IMR-90 (cell line): Measurements from ENCODE around the gene ACTC1. TPM values are rescaled to one million over a fixed set of nuclear protein-coding genes. Genes with fewer than 3 reads are reported as not detected.

ENCODE experiments used
- ATAC-seq: fragments of 200-7000 bp; cut with Tn5 transposase; 2 replicates; pipeline ENCODE4 v1.9.1; 2020; ENCODE audit warnings: low read depth, mild to moderate bottlenecking, moderate library complexity
- BruUV-seq: library from RNA; stranded (reverse); fragments of 400-500 nt; replicated peaks from 2 replicates; lab custom pipeline; 2021; lab: Mats Ljungman, UMichigan
- CTCF ChIA-PET: fragments of 300-600 bp; formaldehyde crosslinking; extraction: SDS; loops from one replicate; lab custom pipeline; 2021; ENCODE audit warnings: antibody characterized with exemption; lab: Yijun Ruan, JAX
- POLR2A ChIA-PET: fragments of 300-600 bp; sonication (Branson Sonifier 250); formaldehyde crosslinking; loops from one replicate; lab custom pipeline; 2022; ENCODE audit warnings: antibody characterized with exemption; ENCODE audit not compliant: unreplicated experiment; lab: Charles Lee
- DNase-seq: peaks from one replicate; pipeline ENCODE4 v3.0.0; 2013
- H2AFZ ChIP-seq: replicated peaks from 2 replicates; pipeline ENCODE3; 2013; ENCODE audit warnings: low read length, mild to moderate bottlenecking; ENCODE audit not compliant: poor library complexity
- H2AK5ac ChIP-seq: 2 replicates; pipeline ENCODE4 v1.6.1; 2013; ENCODE audit warnings: low read depth, low read length, inconsistent platforms
- H2AK9ac ChIP-seq: replicated peaks from 2 replicates; pipeline ENCODE3; 2013; ENCODE audit warnings: mild to moderate bottlenecking, low read depth, low read length, moderate library complexity; ENCODE audit not compliant: poor library complexity
- H2BK120ac ChIP-seq: 2 replicates; pipeline ENCODE4 v1.6.1; 2013; ENCODE audit warnings: low read depth, low read length, inconsistent platforms
- H2BK15ac ChIP-seq: 3 replicates; pipeline ENCODE4 v1.6.1; 2013; ENCODE audit warnings: low read depth, low read length, inconsistent platforms
- H2BK20ac ChIP-seq: 2 replicates; pipeline ENCODE4 v1.6.1; 2013; ENCODE audit warnings: low read depth, mild to moderate bottlenecking, inconsistent platforms, low read length, moderate library complexity
- H2BK5ac ChIP-seq: 2 replicates; pipeline ENCODE4 v1.6.1; 2013; ENCODE audit warnings: mild to moderate bottlenecking, low read depth, low read length, inconsistent platforms; ENCODE audit not compliant: poor library complexity, severe bottlenecking
- H3K14ac ChIP-seq: replicated peaks from 2 replicates; pipeline ENCODE4 v1.6.1; 2013; ENCODE audit warnings: low read depth, low read length, inconsistent platforms
- H3K18ac ChIP-seq: 2 replicates; pipeline ENCODE4 v1.6.1; 2013; ENCODE audit warnings: low read depth, low read length, control low read depth
- H3K23ac ChIP-seq: 2 replicates; pipeline ENCODE4 v1.6.1; 2013; ENCODE audit warnings: low read depth, low read length, inconsistent platforms
- H3K27ac ChIP-seq: 2 replicates; pipeline ENCODE4 v1.5.1; 2013; ENCODE audit warnings: mild to moderate bottlenecking, control low read depth, low read length; ENCODE audit not compliant: insufficient read depth
- H3K27me3 ChIP-seq: 2 replicates; pipeline ENCODE4 v1.6.1; 2013; ENCODE audit warnings: low read length; ENCODE audit not compliant: control insufficient read depth, insufficient read depth
- H3K36me3 ChIP-seq: 2 replicates; pipeline ENCODE4 v1.6.1; 2013; ENCODE audit warnings: low read length, mixed read lengths; ENCODE audit not compliant: control insufficient read depth, insufficient read depth
- H3K4ac ChIP-seq: 2 replicates; pipeline ENCODE4 v1.6.1; 2013; ENCODE audit warnings: low read depth, low read length, inconsistent platforms
- H3K4me1 ChIP-seq: 2 replicates; pipeline ENCODE4 v1.6.1; 2013; ENCODE audit warnings: low read length, mixed read lengths; ENCODE audit not compliant: control insufficient read depth, insufficient read depth
- H3K4me2 ChIP-seq: 2 replicates; pipeline ENCODE4 v1.6.1; 2013; ENCODE audit warnings: low read depth, mild to moderate bottlenecking, control low read depth, low read length, moderate library complexity
- H3K4me3 ChIP-seq: 2 replicates; pipeline ENCODE4 v1.5.1; 2013; ENCODE audit warnings: low read depth, mild to moderate bottlenecking, control low read depth, low read length, moderate library complexity; ENCODE audit not compliant: insufficient read depth
- H3K56ac ChIP-seq: 2 replicates; pipeline ENCODE4 v1.6.1; 2013; ENCODE audit warnings: low read length, inconsistent platforms; ENCODE audit not compliant: insufficient read depth; ENCODE audit errors: extremely low read depth
- H3K79me1 ChIP-seq, 2 experiments: 2 replicates each; pipeline ENCODE4 v1.6.1; 2013; ENCODE audit warnings: low read length in 2 of 2, inconsistent platforms in 1 of 2, low read depth in 1 of 2
- H3K9ac ChIP-seq: 2 replicates; pipeline ENCODE4 v1.6.1; 2013; ENCODE audit warnings: low read depth, low read length, control low read depth
- H3K9me1 ChIP-seq: 2 replicates; pipeline ENCODE4 v1.6.1; 2013; ENCODE audit warnings: low read length, inconsistent platforms; ENCODE audit not compliant: insufficient read depth
- H3K9me3 ChIP-seq: 2 replicates; pipeline ENCODE4 v1.6.1; 2013; ENCODE audit warnings: low read length; ENCODE audit not compliant: control insufficient read depth, insufficient read depth
- H4K20me1 ChIP-seq: 2 replicates; pipeline ENCODE4 v1.6.1; 2013; ENCODE audit warnings: low read length, inconsistent platforms; ENCODE audit not compliant: insufficient read depth
- H4K5ac ChIP-seq: 2 replicates; pipeline ENCODE4 v1.6.1; 2013; ENCODE audit warnings: mild to moderate bottlenecking, low read depth, low read length, control low read depth
- H4K8ac ChIP-seq, 2 experiments: 2 replicates each; pipeline ENCODE4 v1.6.1; 2013; ENCODE audit warnings: low read depth in 2 of 2, low read length in 2 of 2, control low read depth in 1 of 2, inconsistent platforms in 1 of 2
- H4K91ac ChIP-seq: 2 replicates; pipeline ENCODE4 v1.6.1; 2013; ENCODE audit warnings: low read depth, low read length, inconsistent platforms; ENCODE audit not compliant: insufficient read depth
- CEBPB ChIP-seq: IDR thresholded peaks from 2 replicates; pipeline ENCODE4 v1.6.1; 2012; ENCODE audit warnings: low read depth, low read length, improper control_type of control experiment
- CHD1 ChIP-seq: IDR thresholded peaks from 2 replicates; pipeline ENCODE4 v1.6.1; 2012; ENCODE audit warnings: low read depth, low read length, improper control_type of control experiment
- ELK1 ChIP-seq: fragments of 150-350 bp; IDR thresholded peaks from 2 replicates; pipeline ENCODE4 v1.6.1; 2016; ENCODE audit warnings: low read depth, mild to moderate bottlenecking, low read length, moderate library complexity, borderline replicate concordance
- FOS ChIP-seq: fragments of 150-350 bp; IDR thresholded peaks from 2 replicates; pipeline ENCODE4 v1.6.1; 2016; ENCODE audit warnings: low read depth, low read length
- MAFK ChIP-seq: IDR thresholded peaks from 2 replicates; pipeline ENCODE4 v1.6.1; 2012; ENCODE audit warnings: low read depth, low read length, improper control_type of control experiment
- MAZ ChIP-seq: IDR thresholded peaks from 2 replicates; pipeline ENCODE4 v1.6.1; 2012; ENCODE audit warnings: low read depth, mild to moderate bottlenecking, low read length, improper control_type of control experiment, moderate library complexity, borderline replicate concordance
- NFE2L2 ChIP-seq: fragments of 150-350 bp; IDR thresholded peaks from 2 replicates; pipeline ENCODE4 v1.6.1; 2016; ENCODE audit warnings: low read depth, mild to moderate bottlenecking, low read length
- RAD21 ChIP-seq: IDR thresholded peaks from 2 replicates; pipeline ENCODE4 v1.6.1; 2012; ENCODE audit warnings: low read length, improper control_type of control experiment
- RCOR1 ChIP-seq: IDR thresholded peaks from 2 replicates; pipeline ENCODE4 v1.6.1; 2012; ENCODE audit warnings: mild to moderate bottlenecking, low read length, improper control_type of control experiment; ENCODE audit not compliant: insufficient replicate concordance
- RFX5 ChIP-seq: IDR thresholded peaks from 2 replicates; pipeline ENCODE4 v1.8.0; 2012; ENCODE audit warnings: low read depth, mild to moderate bottlenecking, low read length, moderate library complexity
- SMC3 ChIP-seq: fragments of 150-350 bp; IDR thresholded peaks from 2 replicates; pipeline ENCODE4 v1.6.1; 2016; ENCODE audit warnings: low read depth, mild to moderate bottlenecking, antibody characterized with exemption, low read length, moderate library complexity
- USF2 ChIP-seq: fragments of 150-350 bp; IDR thresholded peaks from 2 replicates; pipeline ENCODE4 v1.6.1; 2017; ENCODE audit warnings: mild to moderate bottlenecking, antibody characterized with exemption, low read length, low read depth
- WGBS, 2 experiments: methylation state at CpG; one replicate each; pipeline versions ENCODE4 v1.1.5 to v1.1.7; 2013; ENCODE audit warnings: missing lambda C conversion rate in 2 of 2; ENCODE audit not compliant: insufficient read length in 1 of 2; ENCODE audit errors: extremely low coverage in 2 of 2; 5-methylcytosine and 5-hydroxymethylcytosine counted together
- dilution Hi-C: fragments of 300-500 bp; cut with HindIII; formaldehyde crosslinking; loops from one replicate; pipeline ENCODE4 v1.14.3; 2018; ENCODE audit warnings: low sequenced_read_pairs; ENCODE audit not compliant: unreplicated experiment
- in situ Hi-C: fragments of 300-500 bp; cut with MboI; formaldehyde crosslinking; loops from 3 replicates; pipeline ENCODE4 v1.14.3; 2019; ENCODE audit warnings: low sequenced_read_pairs, inconsistent platforms, mixed read lengths
- intact Hi-C: fragments of 100-400 bp; cut with micrococcal nuclease; formaldehyde crosslinking; loops from 2 replicates; pipeline ENCODE4 v1.10.0; 2022
- polyA plus RNA-seq, 3 experiments: library from polyadenylated mRNA; depleted of rRNA; stranded (reverse); fragments of >200 nt; gene quantifications; 2 replicates each; pipeline ENCODE4 v1.2.3, GENCODE V29; 2012; ENCODE audit warnings: low replicate concordance in 1 of 3
- total RNA-seq: library from RNA; depleted of rRNA; stranded (reverse); fragments of >200 nt; gene quantifications from 2 replicates; pipeline ENCODE4 v1.2.3, GENCODE V29; 2012

Gene ACTC1
- total and polyA plus RNA-seq, 2 of the 4 experiments (the other 2 are of a cell fraction) = 1.1 to 2.8 TPM

GRCh38 chr15:34789326-34789725 lies 6.0 kb downstream of the ACTC1 start:
- POLR2A ChIA-PET = no interaction called here
- no peak overlapping the region for H3K4me2 ChIP-seq
- no peak overlapping the region for H2AK5ac ChIP-seq
- H3K56ac ChIP-seq = no peak overlapping the region
- H3K9me3 ChIP-seq = no peaks in the 10 kb centered on the region
- H2BK5ac ChIP-seq = no peak overlapping the region
- TF ChIP-seq ELK1 (no peak), RAD21 (no peak), MAFK (no peak), SMC3 (no peak), RFX5 (no peak), MAZ (no peak), CHD1 (no peak), CEBPB (no peak), USF2 (no peak), FOS (no peak), NFE2L2 (no peak), RCOR1 (no peak)
- no peak for ATAC-seq
- no peaks in the 10 kb centered on the region for H3K79me1 ChIP-seq
- peaks cover 14% of the 10 kb centered on the region for H3K27me3 ChIP-seq
- H3K23ac ChIP-seq = no peak overlapping the region
- H3K4ac ChIP-seq = no peak overlapping the region
- no peak overlapping the region for H3K18ac ChIP-seq
- WGBS, 2 experiments = no CpG with 5 or more reads among the region's 7 CpGs
- no peak overlapping the region for H2BK20ac ChIP-seq
- dilution Hi-C loops = no loop called here
- no peak overlapping the region for H2BK15ac ChIP-seq
- no peak for DNase-seq
- H3K4me1 ChIP-seq = no peaks in the 10 kb centered on the region
- H3K4me3 ChIP-seq = no peak overlapping the region
- no peak overlapping the region for H4K91ac ChIP-seq
- H3K27ac ChIP-seq = no peak overlapping the region
- CTCF ChIA-PET = interaction anchor here (0.5 kb wide), 1 partner anchor 64 kb away, joined by 3 read pairs; no protein-coding TSS in a partner anchor
- no peak overlapping the region for H3K14ac ChIP-seq
- H3K9ac ChIP-seq = no peak overlapping the region
- in situ Hi-C loops = no loop called here
- no peak overlapping the region for H2AFZ ChIP-seq
- H4K8ac ChIP-seq = no peak overlapping the region
- H3K36me3 ChIP-seq = no peaks in the 10 kb centered on the region
- intact Hi-C loops = no loop called here
- BruUV-seq = no TSS peak
- H2BK120ac ChIP-seq = no peak overlapping the region
- no peak overlapping the region for H2AK9ac ChIP-seq
- no peaks in the 10 kb centered on the region for H3K9me1 ChIP-seq
- H4K5ac ChIP-seq = no peak overlapping the region
- H4K20me1 ChIP-seq = no peaks in the 10 kb centered on the region
